Fibroblast of pulmonary artery (primary cell): ENCODE measurements around the gene TMEM266.
A peak's percentile ranks its signal among the peaks of the same experiment; 100 is the strongest.

ENCODE experiments used
- DNase-seq: peaks from one replicate; pipeline ENCODE4 v3.0.0-alpha.2; 2010; ENCODE audit warnings: low read depth
- H3K4me3 ChIP-seq: replicated peaks from 2 replicates; pipeline ENCODE4 v1.5.1; 2011; ENCODE audit warnings: low read depth, mild to moderate bottlenecking, control low read depth, low read length, moderate library complexity
- CTCF ChIP-seq: IDR thresholded peaks from 2 replicates; pipeline ENCODE4 v1.5.1; 2011; ENCODE audit warnings: mild to moderate bottlenecking, control low read depth, low read length, inconsistent platforms; ENCODE audit errors: missing control alignments

TMEM266 gene

GRCh38 chr15:76215634-76216033, 155.8 kb downstream of the TMEM266 start:
- DNase-seq = no peak
- no peak overlapping the region for H3K4me3 ChIP-seq
- no peak for TF ChIP-seq CTCF

GRCh38 chr15:76217029-76217881, 157.5 kb downstream of the TMEM266 start:
- peak; percentile 57 for DNase-seq
- no peak overlapping the region for H3K4me3 ChIP-seq
- TF ChIP-seq CTCF = no peak

GRCh38 chr15:76217882-76218217, 158.1 kb downstream of the TMEM266 start:
- no peak for TF ChIP-seq CTCF
- no peak for DNase-seq
- H3K4me3 ChIP-seq = no peak overlapping the region

GRCh38 chr15:76221085-76221767, 161.4 kb downstream of the TMEM266 start:
- no peak for TF ChIP-seq CTCF
- no peak overlapping the region for H3K4me3 ChIP-seq
- no peak for DNase-seq

DNA sequence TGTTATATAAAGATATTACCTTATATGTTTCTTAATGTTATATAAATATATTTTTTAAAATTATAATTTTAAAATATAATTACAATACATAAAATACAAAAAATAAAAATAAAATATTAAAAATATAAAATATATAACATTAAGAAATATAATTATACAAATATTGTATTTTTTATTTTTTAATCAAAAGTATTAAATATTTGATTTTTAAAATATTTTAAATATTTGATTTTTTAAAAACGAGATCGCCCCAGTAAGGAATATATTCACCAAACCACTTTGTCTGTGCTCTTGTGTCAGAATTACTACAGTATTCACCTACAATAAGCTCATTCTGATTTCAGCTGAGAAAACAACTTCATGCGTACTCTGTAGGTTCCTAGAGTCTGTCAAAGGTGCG, 162.4 kb downstream of the TMEM266 start:
- no peak for TF ChIP-seq CTCF
- H3K4me3 ChIP-seq = no peak overlapping the region

GRCh38 chr15:76223521-76223920, 163.7 kb downstream of the TMEM266 start:
- H3K4me3 ChIP-seq = no peak overlapping the region
- DNase-seq = no peak
- TF ChIP-seq CTCF = no peak

More for the DNA sequence above, 162.4 kb downstream of the TMEM266 start:
- no peak for DNase-seq
